HG03575 (cell line): Measurements from ENCODE around the gene STKLD1.
"Not testable (repeated sequence)": the region's sequence is repeated elsewhere in the genome, so short reads cannot be mapped to it uniquely, and the experiment has no call there.

Experiments
- ATAC-seq: cut with Tn5 transposase; IDR thresholded peaks from one replicate; pipeline ENCODE4 v1.9.1; 2021; ENCODE audit not compliant: unreplicated experiment, insufficient number of reproducible peaks, low FRiP score; ENCODE audit errors: extremely low read depth

Gene STKLD1

DNA sequence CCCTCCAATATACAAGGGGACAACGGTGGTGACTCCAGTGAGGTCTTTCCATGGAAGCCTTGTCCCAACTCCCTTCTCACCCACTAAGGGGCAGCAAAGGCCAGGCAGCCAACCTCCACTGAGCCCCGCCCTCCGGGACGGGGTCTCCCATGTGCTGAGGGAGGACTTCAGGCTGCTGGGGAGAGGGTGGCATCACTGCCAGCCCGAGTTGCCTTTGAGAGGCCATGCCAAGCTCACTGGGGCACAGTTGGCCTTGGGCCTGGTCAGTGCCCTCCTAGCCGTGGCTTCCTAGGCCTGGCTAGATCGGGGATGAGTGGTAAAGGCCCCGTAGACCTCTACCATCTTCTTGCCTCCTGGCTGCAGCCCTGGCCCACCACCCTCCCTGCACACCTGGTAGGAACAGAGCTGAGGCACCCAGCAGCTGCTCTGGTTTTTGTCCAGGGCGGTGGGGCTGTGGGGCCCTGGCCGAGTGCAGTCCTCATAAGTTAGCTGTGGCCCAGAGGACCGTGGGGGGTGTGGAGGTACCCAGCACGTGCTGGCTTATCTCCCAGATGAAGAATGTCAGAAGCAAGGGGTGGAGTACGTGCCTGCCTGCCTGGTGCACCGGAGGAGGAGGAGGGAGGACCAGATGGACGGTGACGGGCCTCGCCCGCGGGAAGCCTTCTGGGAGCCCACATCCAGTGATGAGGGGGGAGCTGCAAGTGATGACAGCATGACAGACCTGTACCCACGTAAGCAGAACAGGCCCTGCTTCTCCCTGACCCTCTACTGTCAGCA lies 16.6 kb upstream of the STKLD1 start:
- ATAC-seq: no peak

DNA sequence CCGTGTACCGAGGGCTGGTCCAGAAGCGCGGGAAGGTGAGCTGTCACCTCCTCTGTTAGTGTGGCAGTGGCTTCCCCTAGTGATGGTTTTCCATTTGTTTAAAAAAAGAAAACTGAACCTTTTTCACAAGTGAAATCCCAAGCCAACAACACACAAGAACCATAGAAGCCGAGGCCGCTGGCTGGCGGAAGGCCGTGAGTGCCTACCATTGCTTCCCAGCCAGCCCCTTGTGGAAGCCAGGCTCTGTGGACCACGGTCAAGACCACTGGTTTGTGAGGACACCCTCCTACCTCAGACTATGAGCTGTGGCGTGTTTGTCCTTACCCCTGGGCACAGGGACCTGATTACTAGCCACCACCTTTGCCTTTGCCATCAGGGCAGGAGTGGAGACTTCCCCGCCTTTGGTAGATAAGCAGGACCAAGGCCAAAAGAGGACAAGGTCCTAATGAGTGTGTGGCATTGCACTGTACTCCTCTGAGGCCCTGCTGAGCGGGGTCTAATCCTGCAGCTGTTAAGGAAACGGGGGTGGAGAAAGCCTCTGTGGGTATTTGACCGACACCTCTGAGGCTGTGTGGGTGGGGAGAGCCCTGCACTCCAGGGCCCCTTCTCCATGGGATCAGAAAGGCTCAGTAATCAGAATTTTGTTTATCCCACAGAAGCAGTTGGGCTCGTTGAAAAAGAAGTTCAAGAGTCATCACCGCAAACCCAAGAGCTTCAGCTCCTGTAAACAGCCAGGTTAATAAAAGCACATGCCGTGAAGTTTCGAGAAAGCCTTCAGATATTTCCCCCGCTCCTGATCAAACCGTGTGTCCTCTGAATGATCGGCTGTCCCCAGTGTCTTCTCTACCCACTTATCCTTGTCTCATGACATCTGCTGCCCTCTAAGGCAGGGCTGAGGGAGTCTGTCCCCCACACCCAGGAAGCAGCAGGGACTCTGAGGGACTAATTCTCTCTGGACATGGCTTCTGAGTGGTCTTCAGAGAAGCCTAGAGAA lies 15.5 kb upstream of the STKLD1 start:
- no peak for ATAC-seq

DNA sequence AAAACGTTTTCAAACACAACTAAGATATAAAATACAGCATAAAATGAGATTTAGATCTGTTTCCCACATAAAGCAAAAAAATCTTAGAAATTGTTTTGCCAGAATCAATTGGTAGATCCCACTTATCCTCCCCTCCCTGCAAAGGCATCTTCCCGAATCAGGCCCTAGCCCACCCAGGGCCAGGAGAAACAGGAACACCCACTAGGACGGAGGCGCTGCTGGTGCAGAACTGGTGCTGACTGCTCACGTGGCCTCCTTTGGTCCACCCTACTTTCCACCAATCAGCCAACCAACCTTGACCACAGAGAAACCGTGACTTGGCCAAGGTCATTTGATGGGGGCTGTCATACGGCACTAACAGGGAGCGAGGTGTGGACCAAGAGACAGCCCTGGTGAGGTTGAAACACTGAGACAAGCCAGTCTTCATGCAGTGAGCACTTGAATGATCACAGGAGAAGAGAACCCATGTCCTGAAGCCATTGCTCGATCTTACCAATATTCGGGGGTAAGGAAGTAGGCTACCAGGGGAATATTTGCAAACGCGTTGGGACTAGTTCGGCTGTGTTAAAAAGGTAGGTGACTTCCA lies 14.6 kb upstream of the STKLD1 start:
- no peak for ATAC-seq

DNA sequence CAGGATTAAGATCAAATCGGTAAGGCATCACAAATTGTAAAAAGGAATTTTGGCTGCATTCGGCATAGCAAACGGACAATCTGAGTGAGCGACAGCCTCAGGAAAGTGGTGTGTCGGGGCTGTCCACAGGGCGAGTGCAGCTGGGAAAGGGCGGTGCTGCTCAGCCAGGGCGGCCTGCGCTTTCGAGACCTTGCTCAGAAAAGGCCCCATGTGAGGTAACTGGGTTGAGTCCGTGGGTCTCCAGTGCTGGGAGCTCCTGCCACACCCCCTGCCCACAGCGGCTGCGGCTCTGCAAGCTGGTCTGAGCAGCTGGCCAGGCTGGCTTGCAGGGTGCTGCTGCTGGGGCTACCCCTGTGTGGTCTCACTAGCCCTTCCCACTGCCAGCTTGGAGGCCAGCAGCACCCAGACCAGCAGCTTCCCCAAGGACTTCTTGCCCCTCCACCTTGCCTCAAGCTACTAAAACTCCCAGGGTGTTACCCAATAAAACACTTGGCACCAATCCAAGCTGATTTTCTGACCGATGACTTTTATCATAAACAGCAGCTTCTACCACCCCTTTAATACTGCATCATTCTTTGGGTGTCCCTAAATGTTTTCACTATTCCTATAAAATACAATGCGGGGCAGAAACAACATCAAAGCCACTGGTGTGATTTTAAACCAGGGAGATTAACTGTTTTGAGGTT lies 13.7 kb upstream of the STKLD1 start:
- ATAC-seq: no peak

DNA sequence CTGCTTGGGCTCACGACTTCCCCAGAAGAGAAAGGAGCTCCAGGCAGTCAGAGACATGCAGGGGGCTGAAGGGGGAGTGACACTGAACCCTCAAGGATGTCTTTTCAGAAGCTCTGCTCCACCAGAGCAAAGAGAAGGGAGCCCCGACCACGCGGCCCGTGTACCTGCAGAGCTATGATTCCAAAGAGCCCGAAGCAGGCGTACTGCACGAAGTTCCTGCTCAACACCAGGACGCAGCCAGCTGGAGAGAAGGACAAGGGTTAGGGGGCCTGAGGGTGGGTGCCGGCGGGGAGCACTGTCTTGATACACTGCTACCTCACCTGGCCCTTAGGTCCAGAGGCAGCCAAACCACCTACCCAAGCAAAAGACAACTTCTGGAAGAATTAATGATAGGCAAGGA lies 9.7 kb upstream of the STKLD1 start:
- no peak for ATAC-seq

DNA sequence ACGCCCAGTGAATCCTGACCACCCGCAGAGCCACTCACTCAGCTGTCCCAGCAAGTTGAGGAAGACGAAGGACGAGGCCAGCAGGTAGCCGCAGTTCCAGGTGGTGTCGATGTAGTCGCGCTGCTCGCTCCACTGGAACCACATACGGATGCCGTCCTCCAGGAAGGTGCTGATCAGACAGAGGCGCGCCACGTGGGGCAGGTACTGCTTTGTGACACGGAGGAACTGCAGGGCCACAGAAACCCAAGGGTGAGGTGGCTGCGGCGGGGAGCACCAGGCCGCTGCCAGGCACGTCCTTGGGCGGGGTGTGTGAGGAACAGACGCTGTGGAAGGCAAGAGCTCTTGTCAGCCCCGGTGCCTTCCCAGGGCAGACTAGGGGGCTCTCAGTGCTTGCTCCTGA lies 8.9 kb upstream of the STKLD1 start:
- ATAC-seq: no peak

DNA sequence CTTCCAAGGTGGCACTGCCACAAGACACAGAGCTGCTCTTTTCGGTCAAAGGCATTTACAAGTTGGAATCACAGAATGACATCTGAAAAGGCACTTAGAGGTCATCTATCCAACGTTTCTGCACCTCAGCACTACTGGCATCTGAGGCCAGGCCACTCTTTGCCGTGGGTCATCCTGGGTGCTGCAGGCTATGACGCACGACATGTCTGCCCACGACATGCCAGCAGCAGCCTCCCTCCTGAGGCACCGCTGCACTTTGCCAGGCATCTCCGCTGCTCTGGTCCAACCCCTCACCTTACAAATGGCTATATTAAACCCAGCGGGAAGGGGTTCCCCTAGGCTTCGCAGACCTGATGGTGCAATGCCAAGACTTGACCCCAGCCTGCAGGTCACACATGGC lies 8.4 kb upstream of the STKLD1 start:
- ATAC-seq: no peak

DNA sequence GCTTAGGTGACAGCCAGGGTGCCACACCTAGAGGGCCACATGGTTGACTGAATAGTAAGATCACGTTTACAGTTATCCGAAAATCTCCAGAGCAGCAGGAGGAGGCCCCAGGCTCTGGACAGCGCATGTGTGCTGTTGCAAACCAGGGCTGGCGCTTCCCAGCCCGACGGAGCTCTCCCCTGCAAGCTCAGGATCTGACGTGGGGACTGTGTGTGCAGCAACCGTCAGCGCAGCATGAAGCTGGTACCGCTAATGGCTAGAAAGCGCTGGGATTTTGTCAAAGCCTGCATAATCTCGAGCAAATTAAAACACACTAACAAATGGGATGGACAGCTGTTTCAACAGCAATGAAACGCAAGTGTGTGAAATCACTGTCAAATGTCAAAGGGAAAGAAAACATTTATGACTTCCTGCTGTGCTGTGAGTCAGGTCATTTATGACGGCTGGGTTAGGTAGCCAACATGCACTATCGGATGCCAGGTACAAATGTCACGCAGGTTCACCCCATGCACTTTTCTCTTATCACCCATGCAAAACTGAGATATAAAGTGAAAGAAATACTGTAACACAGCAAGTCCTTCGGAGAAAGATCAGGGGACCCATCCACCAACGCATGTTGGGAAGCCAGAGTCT lies 7.8 kb upstream of the STKLD1 start:
- ATAC-seq: no peak

DNA sequence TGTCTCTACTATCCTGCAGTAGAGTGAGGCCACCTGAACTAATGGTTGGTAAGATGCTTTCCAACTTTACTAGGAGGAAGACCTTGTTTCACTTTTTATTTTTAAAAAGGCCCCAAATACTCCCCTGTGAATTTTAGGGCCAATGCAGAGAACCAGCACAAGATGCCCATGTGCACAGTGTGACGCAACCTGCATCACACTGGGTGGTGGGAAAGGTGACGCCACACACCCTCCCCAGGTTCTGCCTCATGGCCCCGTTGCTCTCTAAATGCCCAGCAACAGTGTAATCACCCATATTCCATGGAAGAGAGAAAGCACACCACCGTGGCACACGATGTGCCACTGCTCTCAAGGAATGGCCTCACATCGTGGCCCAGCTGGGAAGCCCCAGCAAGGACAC lies 6.7 kb upstream of the STKLD1 start:
- no peak for ATAC-seq

DNA sequence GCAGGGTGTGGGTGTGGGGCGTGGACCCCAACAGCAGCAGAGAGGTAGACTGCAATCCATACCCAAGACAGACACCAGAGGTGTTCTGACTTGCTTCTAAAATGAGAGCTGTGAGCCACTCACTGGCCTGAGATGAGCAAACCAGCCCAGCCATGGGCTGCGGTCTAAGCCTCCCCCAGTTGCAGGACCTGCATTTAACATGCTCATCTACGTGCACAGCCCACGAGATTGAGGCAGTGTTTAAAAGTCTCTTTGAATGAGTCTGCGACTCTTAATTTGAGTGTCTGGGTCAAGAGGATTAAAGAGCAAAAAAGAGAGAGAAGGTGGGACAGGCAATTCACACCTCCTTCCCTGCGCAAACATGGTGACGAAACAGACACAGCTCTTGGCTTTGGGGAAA lies 6.2 kb upstream of the STKLD1 start:
- no peak for ATAC-seq

DNA sequence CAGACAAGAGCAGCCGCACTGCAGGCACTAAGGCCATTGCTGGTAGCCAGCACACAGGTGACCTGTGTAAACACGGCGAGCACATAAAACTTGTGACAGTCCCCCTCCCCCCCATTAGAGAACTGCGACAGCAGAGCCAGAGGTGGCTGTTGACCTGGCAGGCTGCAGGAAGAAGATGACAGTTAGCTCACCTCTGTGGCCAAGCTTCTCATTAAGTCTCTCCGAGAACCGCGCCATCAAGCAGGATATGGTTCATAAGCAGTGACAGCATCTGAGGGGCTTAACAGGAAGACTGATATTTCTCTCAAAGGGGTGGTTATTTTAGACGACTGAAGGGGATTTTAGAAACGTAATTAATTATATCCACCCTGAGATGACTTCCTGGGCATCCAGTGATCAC lies 5.5 kb upstream of the STKLD1 start:
- ATAC-seq: no peak

DNA sequence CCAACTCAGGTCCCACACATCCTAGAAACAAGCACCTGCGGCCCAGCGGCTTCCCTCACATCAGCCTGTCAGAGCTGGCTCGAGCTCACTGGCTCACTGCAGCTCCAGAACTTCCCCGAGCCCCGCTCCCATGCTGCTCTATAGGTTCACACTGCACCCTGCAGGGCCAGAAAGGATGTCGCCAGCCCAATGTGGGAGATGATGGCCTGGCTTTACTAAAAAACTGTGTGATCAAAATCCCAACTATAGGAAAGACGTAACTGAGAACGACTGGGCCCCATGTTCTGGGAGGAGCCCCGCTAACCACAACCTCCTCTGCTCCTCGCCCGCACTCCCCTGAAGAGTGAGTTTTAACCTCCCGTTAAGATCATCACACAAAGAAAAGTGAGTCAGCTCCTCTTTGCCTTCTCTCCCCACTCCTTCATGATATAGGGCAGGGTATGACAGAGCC lies 4.9 kb upstream of the STKLD1 start:
- no peak for ATAC-seq

DNA sequence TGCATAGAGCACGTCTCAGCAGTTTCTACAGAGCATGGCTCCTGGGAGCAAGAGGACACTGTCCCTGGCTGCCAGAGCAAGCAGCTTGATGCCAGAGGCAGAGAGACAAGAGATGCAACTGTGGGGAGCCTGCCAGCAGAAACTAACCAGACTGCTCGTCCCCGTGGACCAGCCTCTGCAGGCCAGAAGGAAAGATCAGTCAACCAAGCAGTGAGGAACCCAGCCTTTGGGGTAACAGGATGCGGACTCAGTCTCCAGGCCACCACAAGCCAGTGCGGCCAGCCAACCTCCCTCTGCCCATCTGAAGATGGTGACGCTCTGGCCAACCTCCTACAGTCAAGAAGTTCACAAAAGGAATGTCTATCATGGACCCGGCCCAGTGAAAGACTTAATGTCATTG lies 4.0 kb upstream of the STKLD1 start:
- ATAC-seq: no peak

DNA sequence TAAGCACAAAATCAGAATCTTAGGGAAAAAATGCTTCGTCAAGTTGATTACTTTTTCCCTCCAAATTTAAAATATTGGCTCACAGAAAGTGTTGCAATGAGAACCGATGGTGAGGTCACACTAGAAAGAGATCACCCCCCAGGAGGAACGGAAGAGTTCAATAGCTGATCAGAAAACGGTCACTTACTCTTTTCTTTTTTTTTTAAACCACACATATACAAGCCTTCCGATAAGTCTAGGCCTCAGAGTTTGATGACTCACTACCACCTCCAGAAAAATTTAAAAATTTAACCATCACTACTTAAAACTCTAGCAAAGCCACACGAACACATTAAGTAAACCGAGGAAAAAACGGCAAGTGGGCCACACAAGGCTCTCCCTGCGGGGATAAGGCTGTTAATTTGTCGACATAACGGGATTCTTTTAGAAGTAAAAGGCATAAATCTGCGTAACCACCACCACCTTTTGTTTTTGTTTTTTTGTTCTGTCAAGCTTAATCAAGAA lies 1.5 kb upstream of the STKLD1 start:
- ATAC-seq: no peak

DNA sequence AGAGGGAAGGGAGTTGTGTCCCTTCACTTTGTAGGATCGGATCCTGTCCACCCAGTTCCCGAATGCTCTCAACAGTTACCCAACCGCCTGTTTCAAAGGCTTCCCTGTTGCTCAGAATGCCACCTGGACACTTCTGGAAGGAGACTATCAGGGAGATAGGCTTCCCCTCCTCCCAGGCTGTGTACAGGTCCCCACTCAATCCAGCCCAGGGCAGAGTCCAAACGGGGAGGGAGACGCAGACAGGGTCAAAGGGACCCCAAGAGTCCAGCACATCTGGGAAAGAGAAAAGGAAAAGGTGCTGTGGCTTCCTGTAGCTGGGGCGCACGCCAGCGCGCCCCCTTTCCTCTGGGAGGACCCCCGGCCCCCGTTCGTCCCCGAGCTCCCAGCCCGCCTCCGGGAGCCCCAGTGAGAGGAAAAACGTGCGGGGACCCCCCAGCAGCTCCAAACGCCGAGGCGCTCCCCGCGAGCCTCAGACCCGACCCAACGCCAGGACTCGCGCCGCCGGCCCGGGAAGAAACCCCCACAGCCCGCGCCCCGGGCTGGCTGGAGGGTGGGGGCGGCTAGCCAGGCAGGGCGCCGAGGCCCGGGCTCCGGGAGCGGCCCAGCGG lies 946 bp upstream of the STKLD1 start:
- ATAC-seq: no peak

DNA sequence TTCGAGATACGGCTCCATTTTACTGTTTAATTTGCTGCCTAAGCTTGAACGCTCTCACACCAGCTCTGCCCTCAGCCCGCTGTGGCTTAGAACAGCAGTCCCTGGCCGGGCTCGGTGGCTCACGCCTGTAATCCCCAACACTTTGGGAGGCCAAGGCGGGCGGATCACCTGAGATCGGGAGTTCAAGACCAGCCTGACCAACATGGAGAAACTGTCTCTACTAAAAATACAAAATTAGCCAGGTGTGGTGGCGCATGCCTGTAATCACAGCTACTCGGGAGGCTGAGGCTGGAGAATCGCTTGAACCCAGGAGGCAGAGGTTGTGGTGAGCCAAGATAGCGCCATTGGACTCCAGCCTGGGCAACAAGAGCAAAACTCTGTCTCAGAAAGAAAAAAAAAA lies 1.1 kb downstream of the STKLD1 start:
- ATAC-seq: not testable (repeated sequence)

DNA sequence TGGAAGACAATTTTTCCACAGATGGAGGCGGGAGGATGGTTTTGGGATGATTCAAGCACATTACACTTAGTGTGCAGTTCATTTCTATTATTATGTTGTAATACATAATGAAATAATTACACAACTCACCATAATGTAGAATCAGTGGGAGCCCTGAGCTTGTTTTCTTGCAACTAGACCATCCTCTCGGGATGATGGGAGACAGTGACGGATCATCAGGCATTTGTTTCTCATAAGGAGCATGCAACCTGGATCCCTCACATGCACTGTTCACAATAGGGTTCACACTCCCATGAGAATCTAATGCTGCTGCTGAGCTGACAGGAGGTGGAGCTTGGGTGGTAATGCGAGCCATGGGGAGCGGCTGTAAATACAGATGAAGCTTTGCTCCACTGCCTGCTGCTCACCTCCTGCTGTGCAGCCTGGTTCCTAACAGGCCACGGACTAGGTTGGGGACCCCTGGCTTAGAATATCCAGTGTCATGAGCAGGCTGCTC lies 1.6 kb downstream of the STKLD1 start:
- no peak for ATAC-seq

DNA sequence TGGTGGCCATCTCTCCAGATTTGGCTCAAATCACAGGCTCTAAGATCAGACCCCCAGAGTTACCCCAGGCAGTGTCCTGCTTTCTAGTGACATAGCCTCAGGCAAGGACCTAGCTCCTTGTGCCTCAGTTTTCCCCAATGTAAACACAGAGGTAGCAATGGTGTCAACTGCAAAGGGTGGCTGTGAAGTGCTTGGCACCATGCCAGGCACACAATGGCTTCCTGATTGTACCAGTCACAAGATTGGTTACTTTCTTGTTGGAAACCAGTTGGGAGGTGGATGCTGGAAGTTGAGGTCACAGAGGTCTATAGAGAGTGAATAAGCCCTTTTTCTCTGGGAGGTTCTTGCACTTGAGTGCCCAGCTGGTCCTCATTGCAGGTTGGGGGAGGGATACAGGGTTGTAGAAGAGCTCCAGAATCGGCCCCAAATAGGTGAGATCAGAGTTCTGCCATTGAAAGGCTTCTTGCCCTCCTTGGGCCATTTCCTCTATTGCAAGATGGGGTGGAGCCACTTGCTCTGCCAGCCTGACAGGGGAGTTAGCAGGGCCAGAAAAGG lies 2.3 kb downstream of the STKLD1 start:
- no peak for ATAC-seq
